H9 (cell line): Measurements from ENCODE around the gene CELF4. TPM values are rescaled to one million over a fixed set of nuclear protein-coding genes. Genes with fewer than 3 reads are reported as not detected.

Experiments
- DNase-seq: peaks from one replicate; pipeline ENCODE4 v3.0.0-alpha.2; 2017
- H2AFZ ChIP-seq: one replicate; pipeline ENCODE4 v1.6.1; 2013; ENCODE audit warnings: mild to moderate bottlenecking, low read length, control low read depth, moderate library complexity
- H2AK5ac ChIP-seq: 2 replicates; pipeline ENCODE4 v1.6.1; 2013; ENCODE audit warnings: low read length, control low read depth, mixed read lengths; ENCODE audit not compliant: insufficient read length
- H2BK120ac ChIP-seq: one replicate; pipeline ENCODE4 v1.6.1; 2013; ENCODE audit warnings: low read depth, mild to moderate bottlenecking, low read length, control low read depth, inconsistent platforms; ENCODE audit not compliant: poor library complexity, severe bottlenecking
- H2BK12ac ChIP-seq: 2 replicates; pipeline ENCODE4 v1.6.1; 2013; ENCODE audit warnings: low read length, control low read depth, mixed read lengths, low read depth; ENCODE audit not compliant: insufficient read length
- H2BK15ac ChIP-seq: 2 replicates; pipeline ENCODE4 v1.6.1; 2013; ENCODE audit warnings: low read depth, low read length, control low read depth
- H2BK20ac ChIP-seq: one replicate; pipeline ENCODE4 v1.6.1; 2013; ENCODE audit warnings: low read depth, mild to moderate bottlenecking, low read length, control low read depth, inconsistent platforms; ENCODE audit not compliant: poor library complexity, severe bottlenecking
- H2BK5ac ChIP-seq: 2 replicates; pipeline ENCODE4 v1.6.1; 2013; ENCODE audit warnings: low read length, control low read depth, mixed read lengths; ENCODE audit not compliant: insufficient read length
- H3K14ac ChIP-seq: 2 replicates; pipeline ENCODE4 v1.6.1; 2013; ENCODE audit warnings: low read length, control low read depth; ENCODE audit not compliant: insufficient read depth
- H3K18ac ChIP-seq: 2 replicates; pipeline ENCODE4 v1.6.1; 2013; ENCODE audit warnings: low read depth, mild to moderate bottlenecking, mixed read lengths, low read length, control low read depth; ENCODE audit not compliant: insufficient read length
- H3K23ac ChIP-seq: 2 replicates; pipeline ENCODE4 v1.6.1; 2013; ENCODE audit warnings: low read length, control low read depth, mixed read lengths, low read depth; ENCODE audit not compliant: insufficient read length
- H3K23me2 ChIP-seq: 2 replicates; pipeline ENCODE4 v1.6.1; 2013; ENCODE audit warnings: low read depth, mild to moderate bottlenecking, mixed read lengths, low read length, control low read depth; ENCODE audit not compliant: insufficient read length, poor library complexity, severe bottlenecking
- H3K27ac ChIP-seq: 2 replicates; pipeline ENCODE4 v1.5.1; 2013; ENCODE audit warnings: low read length, control low read depth, mixed read lengths, low read depth; ENCODE audit not compliant: insufficient read length
- H3K27me3 ChIP-seq: 2 replicates; pipeline ENCODE4 v1.6.1; 2013; ENCODE audit warnings: low read length, control low read depth, inconsistent platforms; ENCODE audit not compliant: insufficient read depth
- H3K4ac ChIP-seq: 2 replicates; pipeline ENCODE4 v1.6.1; 2013; ENCODE audit warnings: low read depth, mild to moderate bottlenecking, control low read depth, inconsistent platforms, low read length, moderate library complexity
- H3K4me1 ChIP-seq: 2 replicates; pipeline ENCODE4 v1.6.1; 2013; ENCODE audit warnings: low read length, control low read depth, inconsistent platforms; ENCODE audit not compliant: insufficient read depth
- H3K4me2 ChIP-seq: 2 replicates; pipeline ENCODE4 v1.6.1; 2013; ENCODE audit warnings: low read length, control low read depth, mixed read lengths; ENCODE audit not compliant: insufficient read length, insufficient read depth
- H3K56ac ChIP-seq: 2 replicates; pipeline ENCODE4 v1.6.1; 2013; ENCODE audit warnings: low read depth, mild to moderate bottlenecking, mixed read lengths, low read length, control low read depth; ENCODE audit not compliant: insufficient read length
- H3K79me1 ChIP-seq: 2 replicates; pipeline ENCODE4 v1.6.1; 2013; ENCODE audit warnings: low read depth, mild to moderate bottlenecking, moderate library complexity, low read length, control low read depth, inconsistent platforms; ENCODE audit not compliant: insufficient read depth, poor library complexity, severe bottlenecking
- H3K79me2 ChIP-seq: 2 replicates; pipeline ENCODE4 v1.6.1; 2013; ENCODE audit warnings: low read length, control low read depth, inconsistent platforms; ENCODE audit not compliant: insufficient read depth
- H3K9ac ChIP-seq: 2 replicates; pipeline ENCODE4 v1.6.1; 2013; ENCODE audit warnings: low read length, control low read depth, mixed read lengths; ENCODE audit not compliant: insufficient read length; ENCODE audit errors: extremely low read depth
- H3K9me3 ChIP-seq: one replicate; pipeline ENCODE4 v1.6.1; 2013; ENCODE audit warnings: low read depth, low read length, inconsistent platforms; ENCODE audit not compliant: control insufficient read depth
- H3T11ph ChIP-seq: one replicate; pipeline ENCODE4 v1.6.1; 2013; ENCODE audit warnings: mild to moderate bottlenecking, low read length, control low read depth, inconsistent platforms
- H4K20me1 ChIP-seq: one replicate; pipeline ENCODE4 v1.6.1; 2013; ENCODE audit not compliant: control insufficient read depth, insufficient read length, insufficient read depth
- H4K5ac ChIP-seq: 2 replicates; pipeline ENCODE4 v1.6.1; 2013; ENCODE audit warnings: low read depth, mild to moderate bottlenecking, mixed read lengths, low read length, control low read depth; ENCODE audit not compliant: insufficient read length
- H4K8ac ChIP-seq: replicated peaks from 2 replicates; pipeline ENCODE4 v1.6.1; 2013; ENCODE audit warnings: low read length, control low read depth, mixed read lengths, low read depth; ENCODE audit not compliant: insufficient read length
- H4K91ac ChIP-seq: 2 replicates; pipeline ENCODE4 v1.6.1; 2013; ENCODE audit warnings: low read depth, mild to moderate bottlenecking, moderate library complexity, mixed read lengths, low read length, control low read depth; ENCODE audit not compliant: insufficient read length
- H3K27ac Mint-ChIP-seq, 3 experiments: 2 replicates in 2 of 3; 3 replicates in 1 of 3; pipeline ENCODE4 v1.8.0; 2020 to 2021; ENCODE audit warnings: mixed read lengths in 3 of 3, mild to moderate bottlenecking in 1 of 3, moderate library complexity in 1 of 3
- H3K27me3 Mint-ChIP-seq: 2 replicates; pipeline ENCODE4 v1.8.0; 2021; ENCODE audit warnings: low read depth, mild to moderate bottlenecking, moderate library complexity, mixed read lengths
- H3K36me3 Mint-ChIP-seq, 3 experiments: 2 replicates in 2 of 3; 3 replicates in 1 of 3; pipeline ENCODE4 v1.8.0; 2020 to 2021; ENCODE audit warnings: low read depth in 3 of 3, mixed read lengths in 3 of 3; ENCODE audit not compliant: insufficient read depth in 1 of 3
- H3K4me1 Mint-ChIP-seq, 2 experiments: 2 replicates each; pipeline ENCODE4 v1.8.0; 2020; ENCODE audit warnings: mixed read lengths in 2 of 2
- H3K4me3 Mint-ChIP-seq, 2 experiments: 2 replicates in 1 of 2; 3 replicates in 1 of 2; pipeline ENCODE4 v1.8.0; 2020 to 2021; ENCODE audit warnings: mild to moderate bottlenecking in 2 of 2, mixed read lengths in 2 of 2, moderate library complexity in 1 of 2
- H3K9me3 Mint-ChIP-seq, 2 experiments: 2 replicates in 1 of 2; 3 replicates in 1 of 2; pipeline ENCODE4 v1.8.0; 2020; ENCODE audit warnings: mild to moderate bottlenecking in 2 of 2, mixed read lengths in 2 of 2, moderate library complexity in 1 of 2
- WGBS: extraction: QIAGEN DNeasy Blood & Tissue Kit; methylation state at CpG from one replicate; pipeline ENCODE4 v1.1.7; 2013; ENCODE audit warnings: missing lambda C conversion rate, low lambda C conversion rate, mixed read lengths; ENCODE audit not compliant: insufficient read length; ENCODE audit errors: extremely low coverage; 5-methylcytosine and 5-hydroxymethylcytosine counted together
- total RNA-seq: library from RNA; stranded (reverse); gene quantifications from 2 replicates; pipeline ENCODE4 v1.2.1, GENCODE V29; 2021
- TF ChIP-seq, protein P1 (sequence below): fragments of 200-600 bp; sonication (generic); conservative IDR thresholded peaks from 3 replicates; pipeline ENCODE4 v1.8.0; 2021; ENCODE audit warnings: antibody characterized with exemption, mild to moderate bottlenecking

Gene CELF4
- total RNA-seq, 1 experiment from 2014 or later, result 1.1 TPM

DNA sequence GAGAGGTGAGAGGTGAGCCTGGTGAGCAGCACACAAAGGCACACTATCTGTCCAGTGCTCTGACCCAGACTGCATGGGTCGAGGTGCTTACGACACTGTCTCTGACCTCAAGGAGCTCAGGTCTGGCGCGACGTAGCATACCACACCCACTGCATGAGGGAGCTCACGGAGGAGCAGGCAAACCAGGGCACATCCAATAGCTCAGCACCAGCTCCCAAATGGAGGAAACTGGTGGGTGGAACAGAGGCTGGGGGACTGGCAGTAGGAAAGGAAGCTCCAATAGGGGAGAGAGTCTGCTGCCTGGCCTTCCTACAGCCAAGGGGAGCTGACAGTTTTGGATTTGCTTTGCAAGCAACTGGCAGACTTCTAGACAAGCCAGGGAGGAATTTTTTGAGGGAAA is 36.3 kb downstream of the CELF4 start:
- TF ChIP-seq, protein P1, sequence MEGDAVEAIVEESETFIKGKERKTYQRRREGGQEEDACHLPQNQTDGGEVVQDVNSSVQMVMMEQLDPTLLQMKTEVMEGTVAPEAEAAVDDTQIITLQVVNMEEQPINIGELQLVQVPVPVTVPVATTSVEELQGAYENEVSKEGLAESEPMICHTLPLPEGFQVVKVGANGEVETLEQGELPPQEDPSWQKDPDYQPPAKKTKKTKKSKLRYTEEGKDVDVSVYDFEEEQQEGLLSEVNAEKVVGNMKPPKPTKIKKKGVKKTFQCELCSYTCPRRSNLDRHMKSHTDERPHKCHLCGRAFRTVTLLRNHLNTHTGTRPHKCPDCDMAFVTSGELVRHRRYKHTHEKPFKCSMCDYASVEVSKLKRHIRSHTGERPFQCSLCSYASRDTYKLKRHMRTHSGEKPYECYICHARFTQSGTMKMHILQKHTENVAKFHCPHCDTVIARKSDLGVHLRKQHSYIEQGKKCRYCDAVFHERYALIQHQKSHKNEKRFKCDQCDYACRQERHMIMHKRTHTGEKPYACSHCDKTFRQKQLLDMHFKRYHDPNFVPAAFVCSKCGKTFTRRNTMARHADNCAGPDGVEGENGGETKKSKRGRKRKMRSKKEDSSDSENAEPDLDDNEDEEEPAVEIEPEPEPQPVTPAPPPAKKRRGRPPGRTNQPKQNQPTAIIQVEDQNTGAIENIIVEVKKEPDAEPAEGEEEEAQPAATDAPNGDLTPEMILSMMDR, result no peak
- Histone ChIP-seq H3K9me3 (no peaks in the 10 kb centered on the region), H2BK120ac (no peak overlapping the region), H3K4ac (no peak overlapping the region), H3K56ac (no peak overlapping the region), H4K91ac (no peak overlapping the region), H2AK5ac (no peak overlapping the region), H3K79me2 (no peaks in the 10 kb centered on the region), H3T11ph (no peak overlapping the region), H4K20me1 (peaks cover 2% of the 10 kb centered on the region), H3K23me2 (peaks cover 2% of the 10 kb centered on the region), H2BK12ac (no peak overlapping the region), H2AFZ (no peak overlapping the region), H2BK15ac (no peak overlapping the region), H3K9ac (no peak overlapping the region), H4K5ac (no peak overlapping the region), H4K8ac (no peak overlapping the region), H3K14ac (no peak overlapping the region), H3K4me1 (peaks cover 7% of the 10 kb centered on the region; the same call in 1 of the 2 replicates), H3K27ac (no peak overlapping the region), H3K27me3 (no peaks in the 10 kb centered on the region), H2BK5ac (no peak overlapping the region), H3K18ac (no peak overlapping the region), H3K23ac (no peak overlapping the region), H3K79me1 (no peaks in the 10 kb centered on the region), H3K4me2 (no peak overlapping the region), H2BK20ac (no peak overlapping the region)
- DNase-seq, result no peak
- Mint-ChIP-seq H3K36me3 (no peaks in the 10 kb centered on the region), H3K27ac (0 out of 7 replicates have a peak overlapping the region, but pooled peaks of 1 of the 3 experiments have one; percentile 36), H3K4me3 (no peak overlapping the region), H3K4me1 (peaks cover 30 to 36% of the 10 kb centered on the region in 2 experiments), H3K27me3 (peaks cover 32% of the 10 kb centered on the region), H3K9me3 (no peaks in the 10 kb centered on the region)
- WGBS, result no CpG with 5 or more reads among the region's 6 CpGs
